CD14-positive monocyte (primary cell): Measurements from ENCODE around the gene CCDC7. TPM values are rescaled to one million over a fixed set of nuclear protein-coding genes. Genes with fewer than 3 reads are reported as not detected.
A peak's percentile ranks its signal among the peaks of the same experiment; 100 is the strongest.
"Not testable (repeated sequence)": the region's sequence is repeated elsewhere in the genome, so short reads cannot be mapped to it uniquely, and the experiment has no call there.

Source experiments
- DNase-seq, 3 donors: peaks; one replicate each; pipeline ENCODE4 v3.0.0-alpha.2; 2011 to 2022
- H2AFZ ChIP-seq: 2 replicates; pipeline ENCODE4 v1.6.0; 2012; ENCODE audit warnings: mild to moderate bottlenecking, low read depth, low read length, inconsistent platforms; ENCODE audit not compliant: insufficient read depth, poor library complexity, severe bottlenecking
- H3K27ac ChIP-seq, 2 donors: 1 replicate in 1 of 2; 2 replicates in 1 of 2; pipeline ENCODE4 v1.5.1; 2012 to 2013; ENCODE audit warnings: low read length in 2 of 2, control low read depth in 1 of 2, inconsistent platforms in 1 of 2, low read depth in 1 of 2, mild to moderate bottlenecking in 1 of 2
- H3K27me3 ChIP-seq, 2 donors: one replicate each; pipeline versions ENCODE4 v1.6.0 to v1.6.1; 2011 to 2013; ENCODE audit warnings: low read length in 2 of 2; ENCODE audit not compliant: control insufficient read depth in 2 of 2, insufficient read depth in 2 of 2
- H3K36me3 ChIP-seq, 2 donors: replicated peaks in 1 of 2; 1 replicate in 1 of 2; 2 replicates in 1 of 2; pipeline versions ENCODE4 v1.5.1 to v1.6.1; 2012 to 2013; ENCODE audit warnings: low read length in 2 of 2, control low read depth in 1 of 2, inconsistent platforms in 1 of 2, mild to moderate bottlenecking in 1 of 2; ENCODE audit not compliant: insufficient read depth in 2 of 2, control insufficient read depth in 1 of 2
- H3K4me1 ChIP-seq, 2 donors: 1 replicate in 1 of 2; 2 replicates in 1 of 2; pipeline versions ENCODE4 v1.5.1 to v1.6.1; 2012 to 2013; ENCODE audit warnings: low read length in 2 of 2, control low read depth in 1 of 2, inconsistent platforms in 1 of 2, mild to moderate bottlenecking in 1 of 2, moderate library complexity in 1 of 2; ENCODE audit not compliant: insufficient read depth in 2 of 2, control insufficient read depth in 1 of 2
- H3K4me2 ChIP-seq: replicated peaks from 2 replicates; pipeline ENCODE3; 2012; ENCODE audit warnings: low read length, moderate library complexity, mild to moderate bottlenecking; ENCODE audit not compliant: poor library complexity, severe bottlenecking; ENCODE audit errors: extremely low read depth
- H3K4me3 ChIP-seq, 3 experiments: fragments of 200-600 bp in 1 of 3; sonication (generic) in 1 of 3; replicated peaks in 1 of 3; 1 replicate in 2 of 3; 2 replicates in 1 of 3; pipeline ENCODE4 v1.5.1; 2011 to 2013; ENCODE audit warnings: low read length in 3 of 3, mild to moderate bottlenecking in 3 of 3, control low read depth in 2 of 3, low read depth in 2 of 3, inconsistent platforms in 1 of 3, moderate library complexity in 1 of 3
- H3K79me2 ChIP-seq: 2 replicates; pipeline ENCODE4 v1.6.0; 2012; ENCODE audit warnings: mild to moderate bottlenecking, control low read depth, inconsistent platforms, low read length, moderate library complexity; ENCODE audit not compliant: insufficient read depth
- H3K9ac ChIP-seq: 2 replicates; pipeline ENCODE4 v1.6.0; 2017; ENCODE audit warnings: low read length, mild to moderate bottlenecking; ENCODE audit not compliant: insufficient read depth, poor library complexity, severe bottlenecking
- H3K9me3 ChIP-seq, 2 donors: replicated peaks in 1 of 2; 1 replicate in 1 of 2; 2 replicates in 1 of 2; pipeline versions ENCODE4 v1.5.1 to v1.6.1; 2012 to 2013; ENCODE audit warnings: low read length in 2 of 2, control low read depth in 1 of 2; ENCODE audit not compliant: control insufficient read depth in 1 of 2, insufficient read depth in 1 of 2
- H4K20me1 ChIP-seq: 2 replicates; pipeline ENCODE4 v1.6.0; 2012; ENCODE audit warnings: mild to moderate bottlenecking, low read length, control low read depth, moderate library complexity; ENCODE audit not compliant: insufficient read depth
- H3K27ac Mint-ChIP-seq, 7 donors: one replicate each; pipeline ENCODE4 v1.8.0; 2020; ENCODE audit warnings: mild to moderate bottlenecking in 7 of 7, mixed read lengths in 7 of 7, moderate library complexity in 6 of 7, inconsistent platforms in 2 of 7
- H3K27me3 Mint-ChIP-seq, 3 donors: one replicate each; pipeline ENCODE4 v1.8.0; 2021 to 2022; ENCODE audit warnings: low read depth in 3 of 3, mild to moderate bottlenecking in 3 of 3, mixed read lengths in 3 of 3, moderate library complexity in 3 of 3, inconsistent platforms in 1 of 3
- H3K36me3 Mint-ChIP-seq, 2 donors: one replicate each; pipeline ENCODE4 v1.8.0; 2020; ENCODE audit warnings: mixed read lengths in 2 of 2, inconsistent platforms in 1 of 2, mild to moderate bottlenecking in 1 of 2
- H3K4me1 Mint-ChIP-seq: one replicate; pipeline ENCODE4 v1.8.0; 2020; ENCODE audit warnings: mild to moderate bottlenecking, mixed read lengths
- H3K4me3 Mint-ChIP-seq, 2 donors: one replicate each; pipeline ENCODE4 v1.8.0; 2020; ENCODE audit warnings: mild to moderate bottlenecking in 2 of 2, mixed read lengths in 2 of 2, moderate library complexity in 1 of 2
- H3K9me3 Mint-ChIP-seq, 7 donors: one replicate each; pipeline ENCODE4 v1.8.0; 2020 to 2022; ENCODE audit warnings: mixed read lengths in 7 of 7, mild to moderate bottlenecking in 6 of 7, moderate library complexity in 6 of 7, inconsistent platforms in 2 of 7
- CTCF ChIP-seq: fragments of 200-600 bp; IDR thresholded peaks from one replicate; pipeline ENCODE4 v1.8.0; 2022; ENCODE audit warnings: antibody characterized with exemption, mild to moderate bottlenecking
- WGBS: methylation state at CpG from one replicate; pipeline ENCODE4 v1.1.5; 2013; ENCODE audit warnings: missing lambda C conversion rate; ENCODE audit not compliant: insufficient coverage; 5-methylcytosine and 5-hydroxymethylcytosine counted together
- intact Hi-C, 2 donors: fragments of 100-400 bp; cut with micrococcal nuclease; formaldehyde crosslinking; loops; one replicate each; pipeline versions ENCODE4 v1.15.0 to v1.15.1; 2023
- polyA plus RNA-seq, 3 donors: library from polyadenylated mRNA; depleted of rRNA in 1 of 3; unstranded in 2 of 3; stranded (reverse) in 1 of 3; fragments of 300-500 nt in 2 of 3; fragments of >200 nt in 1 of 3; fragmentation: Illumina TruSeq in 2 of 3; gene quantifications; 1 replicate in 2 of 3; 2 replicates in 1 of 3; pipeline ENCODE4 v1.2.3, GENCODE V29; 2012 to 2021

Gene CCDC7
- polyA plus RNA-seq, 3 donors: 1.3 to 2.3 (median 2.0) TPM

GRCh38 chr10:32906595-32906994, 460.7 kb downstream of the CCDC7 start:
- Mint-ChIP-seq H3K9me3 (no peaks in the 10 kb centered on the region), H3K4me3 (no peak overlapping the region), H3K27me3 (no peaks in the 10 kb centered on the region), H3K27ac (peak overlapping the region in 1 of 7 donors; percentile 8), H3K4me1 (peaks cover 4% of the 10 kb centered on the region), H3K36me3 (peaks cover 69 to 75% of the 10 kb centered on the region in 2 donors)
- no peaks in the 10 kb centered on the region for H3K9me3 ChIP-seq
- H3K79me2 ChIP-seq: no peaks in the 10 kb centered on the region
- H3K4me2 ChIP-seq: no peak overlapping the region
- H3K4me3 ChIP-seq: no peak overlapping the region
- no peak for DNase-seq
- intact Hi-C loops: no loop called here
- no peaks in the 10 kb centered on the region for H3K4me1 ChIP-seq
- no peak overlapping the region for H3K9ac ChIP-seq
- no peaks in the 10 kb centered on the region for H3K27me3 ChIP-seq
- H3K27ac ChIP-seq: no peak overlapping the region
- 100% methylated on average over 1 of the region's 4 CpGs for WGBS
- H4K20me1 ChIP-seq: no peaks in the 10 kb centered on the region
- no peak overlapping the region for H2AFZ ChIP-seq
- peaks cover 66 to 95% of the 10 kb centered on the region in 2 donors for H3K36me3 ChIP-seq
- TF ChIP-seq CTCF: no peak

DNA sequence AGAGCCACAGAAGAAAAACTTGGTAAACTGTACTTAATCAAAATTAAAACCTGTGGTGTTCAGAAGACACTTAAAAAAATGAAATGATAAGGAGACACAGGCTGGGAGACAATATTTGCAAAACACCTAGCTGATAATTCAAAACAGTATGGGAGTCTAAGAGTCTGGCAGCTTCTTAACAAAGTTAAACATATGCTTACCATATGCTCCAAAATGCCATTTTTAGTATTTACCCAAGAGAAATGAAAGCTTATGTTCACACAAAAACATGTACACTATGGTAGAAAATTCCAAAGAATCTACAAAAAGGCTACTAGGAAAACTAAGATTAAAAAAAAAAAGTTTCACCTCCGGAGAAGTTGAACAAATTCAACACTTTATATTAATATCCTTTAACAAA, 463.5 kb downstream of the CCDC7 start:
- Histone ChIP-seq H3K4me1 (no peaks in the 10 kb centered on the region), H3K79me2 (no peaks in the 10 kb centered on the region), H3K4me2 (no peak overlapping the region), H3K27ac (no peak overlapping the region), H3K4me3 (no peak overlapping the region), H3K27me3 (no peaks in the 10 kb centered on the region), H3K9me3 (no peaks in the 10 kb centered on the region), H3K9ac (no peak overlapping the region), H2AFZ (no peak overlapping the region), H3K36me3 (peaks cover 65 to 87% of the 10 kb centered on the region in 2 donors), H4K20me1 (no peaks in the 10 kb centered on the region)
- H3K27me3 Mint-ChIP-seq: no peaks in the 10 kb centered on the region
- TF ChIP-seq CTCF: no peak
- H3K4me1 Mint-ChIP-seq: peaks cover 8% of the 10 kb centered on the region
- H3K27ac Mint-ChIP-seq: peak overlapping the region in 1 of 7 donors; percentile 16
- peaks cover 0 to 1% (median 0%) of the 10 kb centered on the region in 7 donors for H3K9me3 Mint-ChIP-seq
- H3K36me3 Mint-ChIP-seq: peaks cover 73 to 81% of the 10 kb centered on the region in 2 donors
- WGBS: 100% methylated on average over 1 of the region's 1 CpG
- intact Hi-C loops: no loop called here
- DNase-seq: no peak
- no peak overlapping the region for H3K4me3 Mint-ChIP-seq

- peaks cover 77 to 84% of the 10 kb centered on the region in 2 donors for H3K36me3 Mint-ChIP-seq
- H2AFZ ChIP-seq, H3K9me3 Mint-ChIP-seq, H3K79me2 ChIP-seq, H3K27me3 ChIP-seq, H3K27me3 Mint-ChIP-seq, H3K27ac ChIP-seq, H4K20me1 ChIP-seq, H3K4me3 Mint-ChIP-seq, H3K4me2 ChIP-seq, H3K4me1 Mint-ChIP-seq, H3K4me1 ChIP-seq, intact Hi-C loops, H3K9me3 ChIP-seq, DNase-seq, H3K27ac Mint-ChIP-seq, H3K4me3 ChIP-seq, H3K9ac ChIP-seq: not testable (repeated sequence)
- no CpG with 5 or more reads among the region's 7 CpGs for WGBS
- H3K36me3 ChIP-seq: peaks cover 61 to 82% of the 10 kb centered on the region in 2 donors
Measured at GRCh38 chr10:32909970-32910369, 464.0 kb downstream of the CCDC7 start.
